Common myeloid progenitor, CD34-positive (primary cell): ENCODE results near the gene KIAA0232.

Source experiments
- CTCF ChIA-PET: fragments of 350-600 bp; sonication (Branson Sonifier 250); formaldehyde crosslinking; loops from one replicate; lab custom pipeline; 2021; ENCODE audit warnings: antibody characterized with exemption; lab: Charles Lee
- POLR2A ChIA-PET: fragments of 350-600 bp; sonication (Branson Sonifier 250); formaldehyde crosslinking; loops from one replicate; lab custom pipeline; 2021; ENCODE audit warnings: antibody characterized with exemption; lab: Charles Lee
- DNase-seq, 3 donors: peaks; one replicate each; pipeline versions ENCODE4 v3.0.0 to v3.0.0-alpha.2; 2013
- H3K27ac ChIP-seq, 2 experiments: 1 replicate in 1 of 2; 2 replicates in 1 of 2; pipeline ENCODE4 v1.7.0; 2013; ENCODE audit warnings: inconsistent platforms in 2 of 2, low read length in 2 of 2, mild to moderate bottlenecking in 2 of 2, low read depth in 1 of 2, moderate library complexity in 1 of 2; ENCODE audit not compliant: severe bottlenecking in 2 of 2, insufficient read depth in 1 of 2, poor library complexity in 1 of 2
- H3K27me3 ChIP-seq, 5 experiments: replicated peaks in 2 of 5; 1 replicate in 3 of 5; 2 replicates in 2 of 5; pipeline versions ENCODE4 v1.6.1 to v1.7.0; 2013; ENCODE audit warnings: low read length in 4 of 5, mild to moderate bottlenecking in 2 of 5, moderate library complexity in 2 of 5, inconsistent platforms in 1 of 5; ENCODE audit not compliant: insufficient read depth in 5 of 5, control insufficient read depth in 4 of 5
- H3K36me3 ChIP-seq, 4 experiments: 1 replicate in 2 of 4; 2 replicates in 2 of 4; pipeline versions ENCODE4 v1.6.1 to v1.7.0; 2013; ENCODE audit warnings: low read length in 3 of 4, control low read depth in 1 of 4, mild to moderate bottlenecking in 1 of 4; ENCODE audit not compliant: control insufficient read depth in 4 of 4, insufficient read depth in 4 of 4
- H3K4me1 ChIP-seq, 4 experiments: 1 replicate in 3 of 4; 2 replicates in 1 of 4; pipeline versions ENCODE4 v1.6.1 to v1.7.1; 2013; ENCODE audit warnings: low read length in 3 of 4, mild to moderate bottlenecking in 3 of 4, control low read depth in 1 of 4, inconsistent platforms in 1 of 4, moderate library complexity in 1 of 4; ENCODE audit not compliant: control insufficient read depth in 4 of 4, insufficient read depth in 4 of 4; ENCODE audit errors: control extremely low read depth in 1 of 4
- H3K4me3 ChIP-seq, 7 experiments: 1 replicate in 4 of 7; 2 replicates in 3 of 7; pipeline versions ENCODE4 v1.5.1 to v1.7.0; 2013; ENCODE audit warnings: mild to moderate bottlenecking in 7 of 7, low read length in 6 of 7, moderate library complexity in 6 of 7, inconsistent platforms in 2 of 7, low read depth in 2 of 7, control low read depth in 1 of 7; ENCODE audit not compliant: insufficient read depth in 4 of 7, control insufficient read depth in 1 of 7; ENCODE audit errors: extremely low read depth in 1 of 7
- H3K9me3 ChIP-seq, 5 experiments: 1 replicate in 4 of 5; 2 replicates in 1 of 5; pipeline versions ENCODE4 v1.6.1 to v1.7.1; 2013; ENCODE audit warnings: low read length in 4 of 5, mild to moderate bottlenecking in 2 of 5, inconsistent platforms in 1 of 5, low read depth in 1 of 5, moderate library complexity in 1 of 5; ENCODE audit not compliant: control insufficient read depth in 4 of 5, insufficient read depth in 2 of 5; ENCODE audit errors: control extremely low read depth in 1 of 5
- WGBS: methylation state at CpG from one replicate; pipeline ENCODE4 v1.1.5; 2013; ENCODE audit not compliant: insufficient coverage; 5-methylcytosine and 5-hydroxymethylcytosine counted together

KIAA0232 gene

DNA sequence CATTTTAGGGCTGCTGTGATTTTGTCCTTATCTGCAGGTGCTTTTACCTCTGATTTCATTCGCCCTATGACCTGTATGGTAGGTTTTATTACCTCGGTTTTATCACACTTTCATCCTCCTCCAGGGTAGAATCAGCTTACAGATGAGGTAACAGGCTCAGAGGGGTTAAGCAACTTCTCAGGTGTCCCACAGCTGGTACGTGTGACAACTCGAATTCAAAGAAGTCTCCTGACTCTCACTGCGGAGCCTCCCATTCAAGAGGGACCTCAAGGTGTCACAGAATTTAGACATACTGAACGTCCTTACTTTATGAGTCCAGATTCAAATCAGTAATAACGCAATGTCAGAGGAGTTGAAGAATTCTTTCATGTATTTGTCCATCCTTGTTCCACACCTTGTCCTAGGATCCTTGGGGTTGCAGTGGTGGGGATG is 12.5 kb upstream of the KIAA0232 start:
- ChIA-PET POLR2A (no interaction called here), CTCF (interaction anchor here (1.3 to 2.3 kb wide), 2 partner anchors 15 to 103 kb away, joined by 3 to 14 read pairs; no protein-coding TSS in a partner anchor)
- DNase-seq = no peak
- no peaks in the 10 kb centered on the region for H3K9me3 ChIP-seq
- H3K36me3 ChIP-seq = no peaks in the 10 kb centered on the region
- H3K4me1 ChIP-seq = peaks cover 0 to 12% (median 1%) of the 10 kb centered on the region in 4 experiments
- no peak overlapping the region for H3K27ac ChIP-seq
- no peak overlapping the region for H3K4me3 ChIP-seq
- WGBS = 98% methylated on average over 7 of the region's 7 CpGs
- H3K27me3 ChIP-seq = peaks cover 0 to 2% (median 0%) of the 10 kb centered on the region in 5 experiments

GRCh38 chr4:6770581-6771228 is 11.8 kb upstream of the KIAA0232 start:
- Histone ChIP-seq H3K36me3 (no peaks in the 10 kb centered on the region), H3K9me3 (no peaks in the 10 kb centered on the region), H3K4me1 (peaks cover 0 to 12% (median 1%) of the 10 kb centered on the region in 4 experiments), H3K27ac (no peak overlapping the region), H3K27me3 (peaks cover 0 to 2% (median 0%) of the 10 kb centered on the region in 5 experiments), H3K4me3 (no peak overlapping the region)
- ChIA-PET CTCF (no interaction called here), POLR2A (interaction anchor here (0.6 kb wide), 1 partner anchor 85 kb away, joined by 3 read pairs; no protein-coding TSS in a partner anchor)
- 96% methylated on average over 7 of the region's 7 CpGs for WGBS
- DNase-seq = no peak

DNA sequence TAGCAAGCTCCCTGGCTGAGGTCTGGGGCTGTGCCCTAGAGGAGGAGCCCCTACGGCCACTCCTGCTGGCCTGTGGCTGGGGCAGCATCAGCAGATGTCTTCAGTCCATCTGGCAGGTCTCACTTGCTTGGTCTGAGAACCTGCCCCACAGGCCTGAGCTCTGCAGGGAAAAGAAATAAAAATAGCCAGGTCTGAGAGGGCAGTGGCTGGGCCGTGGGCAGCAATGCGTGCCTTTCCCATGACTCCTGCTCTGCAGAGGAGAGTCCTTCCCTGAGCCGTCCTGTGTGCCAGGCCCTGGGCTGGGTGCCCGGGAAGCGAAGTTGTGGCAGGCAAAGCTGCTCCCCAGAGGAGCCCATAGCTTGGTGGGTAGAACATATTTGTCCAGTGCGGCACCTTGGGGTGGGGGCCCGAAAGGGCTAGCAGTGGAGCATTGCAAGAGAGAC is 11.3 kb upstream of the KIAA0232 start:
- H3K27me3 ChIP-seq = peaks cover 0 to 2% (median 0%) of the 10 kb centered on the region in 5 experiments
- ChIA-PET POLR2A (interaction anchor here (0.6 kb wide), 1 partner anchor 85 kb away, joined by 3 read pairs; no protein-coding TSS in a partner anchor), CTCF (no interaction called here)
- WGBS = 99% methylated on average over 6 of the region's 8 CpGs
- peaks cover 0 to 12% (median 1%) of the 10 kb centered on the region in 4 experiments for H3K4me1 ChIP-seq
- no peak overlapping the region for H3K27ac ChIP-seq
- no peaks in the 10 kb centered on the region for H3K36me3 ChIP-seq
- no peaks in the 10 kb centered on the region for H3K9me3 ChIP-seq
- no peak overlapping the region for H3K4me3 ChIP-seq
- DNase-seq = no peak

- CTCF ChIA-PET = no interaction called here
- POLR2A ChIA-PET = no interaction called here
- Histone ChIP-seq H3K36me3 (no peaks in the 10 kb centered on the region), H3K27ac (no peak overlapping the region), H3K4me1 (peaks cover 0 to 16% (median 1%) of the 10 kb centered on the region in 4 experiments), H3K4me3 (no peak overlapping the region), H3K9me3 (no peaks in the 10 kb centered on the region), H3K27me3 (peaks cover 0 to 3% (median 0%) of the 10 kb centered on the region in 5 experiments)
- 84% methylated on average over 4 of the region's 10 CpGs for WGBS
- DNase-seq = no peak
Measured at GRCh38 chr4:6772223-6772928, 10.2 kb upstream of the KIAA0232 start.

GRCh38 chr4:6773106-6773505 is 9.4 kb upstream of the KIAA0232 start:
- POLR2A ChIA-PET = no interaction called here
- Histone ChIP-seq H3K9me3 (no peaks in the 10 kb centered on the region), H3K4me1 (peaks cover 0 to 23% (median 8%) of the 10 kb centered on the region in 4 experiments), H3K36me3 (no peaks in the 10 kb centered on the region), H3K4me3 (no peak overlapping the region), H3K27me3 (peaks cover 0 to 3% (median 0%) of the 10 kb centered on the region in 5 experiments), H3K27ac (no peak overlapping the region)
- WGBS = 95% methylated on average over 6 of the region's 6 CpGs
- DNase-seq = no peak
- CTCF ChIA-PET = interaction anchor here (1.3 kb wide), 1 partner anchor 100 kb away, joined by 6 read pairs; no protein-coding TSS in a partner anchor

DNA sequence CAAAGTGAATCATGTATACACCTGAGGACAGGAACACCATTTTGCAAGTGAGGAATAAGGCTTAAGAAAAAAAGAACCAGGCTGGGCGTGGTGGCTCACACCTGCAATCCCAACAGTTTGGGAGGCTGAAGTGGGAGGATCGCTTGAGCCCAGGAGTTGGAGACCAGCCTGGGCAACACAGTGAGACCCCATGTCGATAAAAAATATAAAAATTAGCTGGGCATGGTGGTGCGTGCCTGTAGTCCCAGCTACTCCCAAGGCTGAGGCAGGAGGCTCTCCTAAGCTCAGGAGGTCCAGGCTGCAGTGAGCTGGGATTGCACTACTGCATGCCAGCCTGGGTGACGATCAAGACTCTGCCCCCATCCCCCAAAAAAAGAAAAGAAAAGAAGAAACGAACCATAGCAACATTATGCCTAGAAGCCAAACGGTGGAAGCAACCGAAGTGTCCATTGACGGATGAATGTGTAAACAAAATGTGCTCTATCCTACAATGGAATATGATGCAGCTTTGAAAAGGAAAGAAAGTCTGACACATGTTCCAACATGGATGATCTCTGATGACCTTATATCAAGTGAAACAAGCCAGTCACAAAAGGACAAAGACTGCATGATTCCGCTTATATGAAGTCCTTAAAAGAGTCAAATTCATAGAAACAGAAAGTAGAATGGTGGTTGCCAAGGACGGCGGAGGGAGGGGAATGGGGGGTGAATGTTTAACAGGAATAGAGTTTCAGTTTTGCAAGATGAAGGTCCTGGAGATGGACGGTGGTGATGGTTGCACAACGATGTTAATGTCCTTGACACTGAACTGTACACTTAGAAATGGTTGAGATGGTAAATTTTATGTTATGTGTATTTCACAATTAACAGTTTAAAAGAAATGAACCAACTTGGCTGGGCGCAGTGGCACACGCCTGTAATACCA is 8.6 kb upstream of the KIAA0232 start:
- no peaks in the 10 kb centered on the region for H3K36me3 ChIP-seq
- H3K27me3 ChIP-seq = peaks cover 0 to 3% (median 0%) of the 10 kb centered on the region in 5 experiments
- CTCF ChIA-PET = interaction anchor here (1.3 kb wide), 1 partner anchor 99 kb away, joined by 6 read pairs; no protein-coding TSS in a partner anchor
- no peak overlapping the region for H3K4me3 ChIP-seq
- WGBS = 96% methylated on average over 10 of the region's 16 CpGs
- no peaks in the 10 kb centered on the region for H3K9me3 ChIP-seq
- POLR2A ChIA-PET = no interaction called here
- DNase-seq = no peak
- H3K27ac ChIP-seq = no peak overlapping the region
- peaks cover 0 to 18% (median 7%) of the 10 kb centered on the region in 4 experiments for H3K4me1 ChIP-seq
